GM10266 (cell line): Measurements from ENCODE around the gene COA7.
"Not testable (repeated sequence)": the region's sequence is repeated elsewhere in the genome, so short reads cannot be mapped to it uniquely, and the experiment has no call there.

Experiments used
- DNase-seq: peaks from one replicate; pipeline ENCODE4 v3.0.0; 2012; ENCODE audit errors: extremely low spot score
- CTCF ChIP-seq: IDR thresholded peaks from 2 replicates; pipeline ENCODE4 v1.5.1; 2012; ENCODE audit warnings: mild to moderate bottlenecking, low read depth; ENCODE audit not compliant: control insufficient read depth, insufficient read depth; ENCODE audit errors: missing control alignments

Gene COA7

GRCh38 chr1:52723260-52723659 lies 25.1 kb upstream of the COA7 start:
- no peak for TF ChIP-seq CTCF
- no peak for DNase-seq

GRCh38 chr1:52715296-52715695 lies 17.1 kb upstream of the COA7 start:
- DNase-seq, result not testable (repeated sequence)

- TF ChIP-seq CTCF, result no peak
Measured at GRCh38 chr1:52713590-52713989, 15.4 kb upstream of the COA7 start.

GRCh38 chr1:52709016-52709415 lies 10.9 kb upstream of the COA7 start:
- DNase-seq, result no peak
- TF ChIP-seq CTCF, result no peak

More at GRCh38 chr1:52713590-52713989, 15.4 kb upstream of the COA7 start:
- DNase-seq, result no peak

- no peak for TF ChIP-seq CTCF
- no peak for DNase-seq
Measured at GRCh38 chr1:52707927-52708655, 9.9 kb upstream of the COA7 start.

- DNase-seq, result no peak
- TF ChIP-seq CTCF, result no peak
Measured at GRCh38 chr1:52706941-52707926, 9.1 kb upstream of the COA7 start.

- no peak for DNase-seq
- no peak for TF ChIP-seq CTCF
Measured at GRCh38 chr1:52706136-52706670, 8.1 kb upstream of the COA7 start.
